OCI-LY3 (cell line): Measurements from ENCODE around the gene HERPUD1.
A peak's percentile ranks its signal among the peaks of the same experiment; 100 is the strongest.
"Not testable (repeated sequence)": the region's sequence is repeated elsewhere in the genome, so short reads cannot be mapped to it uniquely, and the experiment has no call there.

Experiments used
- H2AFZ ChIP-seq: fragments of 200-600, 300-600 bp; shearing (Covaris generic); 2 replicates; pipeline ENCODE4 v1.6.0; 2014; ENCODE audit warnings: antibody characterized with exemption, low read depth, low read length
- H3K27ac ChIP-seq: fragments of 200-600, 300-600 bp; sonication (generic); 2 replicates; pipeline ENCODE4 v1.5.1; 2014; ENCODE audit warnings: mild to moderate bottlenecking, low read length, moderate library complexity, mixed read lengths
- H3K27me3 ChIP-seq: fragments of 200-600, 300-600 bp; sonication (generic); 2 replicates; pipeline ENCODE4 v1.6.1; 2014; ENCODE audit warnings: low read depth, low read length, mixed read lengths
- H3K36me3 ChIP-seq: fragments of 200-600, 300-600 bp; sonication (generic); replicated peaks from 2 replicates; pipeline ENCODE3; 2014; ENCODE audit warnings: low read depth, low read length, mixed read lengths
- H3K4me1 ChIP-seq: fragments of 300-600, 200-600 bp; sonication (generic); 2 replicates; pipeline ENCODE4 v1.6.1; 2014; ENCODE audit warnings: low read length, mixed read lengths
- H3K4me2 ChIP-seq: fragments of 200-600, 300-600 bp; sonication (generic); 2 replicates; pipeline ENCODE4 v1.6.1; 2014; ENCODE audit warnings: low read length, mixed read lengths
- H3K4me3 ChIP-seq: fragments of 300-600, 200-600 bp; sonication (generic); 2 replicates; pipeline ENCODE4 v1.5.1; 2014; ENCODE audit warnings: antibody characterized with exemption, mild to moderate bottlenecking, low read length, moderate library complexity
- H3K79me2 ChIP-seq: fragments of 300-600, 200-600 bp; shearing (Covaris generic); 2 replicates; pipeline ENCODE4 v1.6.1; 2014; ENCODE audit warnings: mild to moderate bottlenecking, low read length, mixed read lengths
- H3K9ac ChIP-seq: fragments of 300-600, 200-600 bp; shearing (Covaris generic); 2 replicates; pipeline ENCODE4 v1.6.0; 2014; ENCODE audit warnings: mild to moderate bottlenecking, low read length, moderate library complexity
- H3K9me3 ChIP-seq: fragments of 200-600, 300-600 bp; shearing (Covaris generic); 2 replicates; pipeline ENCODE4 v1.6.1; 2014; ENCODE audit warnings: low read length, mixed read lengths; ENCODE audit not compliant: insufficient read depth
- H4K20me1 ChIP-seq: fragments of 200-600, 300-600 bp; sonication (generic); 2 replicates; pipeline ENCODE4 v1.6.1; 2016; ENCODE audit warnings: low read length, mixed read lengths; ENCODE audit not compliant: insufficient read depth
- CTCF ChIP-seq: fragments of 200-600, 300-600 bp; sonication (generic); IDR thresholded peaks from 2 replicates; pipeline ENCODE4 v1.5.1; 2014; ENCODE audit warnings: antibody characterized with exemption, low read length, low read depth
- EZH2phosphoT487 ChIP-seq: fragments of 200-600 bp; shearing (Covaris generic); IDR thresholded peaks from 2 replicates; pipeline ENCODE4 v1.6.1; 2018; ENCODE audit warnings: antibody characterized with exemption, mixed run types, low read depth

The HERPUD1 gene

DNA sequence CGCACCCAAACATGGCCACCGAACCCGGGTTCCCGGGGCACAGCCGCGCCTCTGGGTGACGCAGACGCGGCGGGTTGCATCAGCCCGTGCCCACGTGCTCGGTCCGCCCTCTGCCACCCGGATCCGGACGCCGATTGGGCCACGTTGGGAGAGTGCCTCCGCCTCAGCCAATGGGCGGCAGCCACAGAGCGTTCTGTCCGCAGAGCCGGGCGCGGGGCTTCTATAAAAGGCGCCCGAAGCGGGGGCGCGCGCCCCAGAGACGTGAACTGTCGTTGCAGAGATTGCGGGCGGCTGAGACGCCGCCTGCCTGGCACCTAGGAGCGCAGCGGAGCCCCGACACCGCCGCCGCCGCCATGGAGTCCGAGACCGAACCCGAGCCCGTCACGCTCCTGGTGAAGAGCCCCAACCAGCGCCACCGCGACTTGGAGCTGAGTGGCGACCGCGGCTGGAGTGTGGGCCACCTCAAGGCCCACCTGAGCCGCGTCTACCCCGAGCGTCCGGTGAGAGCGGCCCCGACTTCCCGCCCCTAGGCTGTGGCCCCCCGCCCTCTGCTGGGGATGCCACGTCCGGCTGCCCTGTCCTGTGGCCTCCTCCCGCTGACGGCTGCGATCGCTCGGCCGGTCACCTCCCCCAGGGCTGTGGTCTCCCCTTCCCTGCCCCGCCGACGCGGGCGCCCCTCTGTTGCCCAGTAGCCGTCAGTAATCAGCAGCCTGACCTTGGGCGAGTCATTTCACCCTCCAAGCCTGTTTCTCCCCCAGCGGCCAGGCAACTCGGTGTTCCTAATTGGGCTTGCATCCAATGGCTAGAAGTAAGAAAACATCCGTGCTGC is at the start of gene HERPUD1:
Gene HERPUD1 (plus strand): TSS at position 251 of the 829 bp plus-strand sequence. CDS start 103 bp downstream, at position 354.
- peak within 1 kb of the TSS; percentile 97 for H3K4me2 ChIP-seq
- peak within 1 kb of the TSS; percentile 97 for H3K9ac ChIP-seq

DNA sequence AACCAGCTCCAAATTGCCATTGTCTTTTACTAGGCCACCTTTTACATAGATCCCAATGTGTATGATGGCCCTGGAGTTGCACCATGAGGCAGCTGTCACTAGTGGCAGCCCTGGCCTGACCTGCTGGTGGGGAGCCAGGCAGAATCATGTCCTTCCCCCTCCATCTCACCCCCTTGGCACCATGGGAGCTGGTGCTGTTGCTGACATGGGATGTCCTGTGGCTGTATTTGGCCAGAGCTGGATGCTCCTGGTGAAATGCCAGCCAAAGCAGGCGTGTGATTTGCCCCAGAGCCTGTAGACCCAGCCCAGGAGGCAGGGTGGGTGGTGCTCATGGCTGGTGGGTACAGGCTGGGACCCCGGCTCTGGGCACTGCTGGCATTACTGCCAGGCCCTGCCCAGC is 48.4 kb upstream of the HERPUD1 start:
- H3K4me3 ChIP-seq = no peak overlapping the region
- no peaks in the 10 kb centered on the region for H3K79me2 ChIP-seq
- H3K27ac ChIP-seq = no peak overlapping the region
- no peak overlapping the region for H3K9ac ChIP-seq
- no peaks in the 10 kb centered on the region for H3K27me3 ChIP-seq
- H3K4me2 ChIP-seq = no peak overlapping the region
- peaks cover 12% of the 10 kb centered on the region for H3K36me3 ChIP-seq
- H3K9me3 ChIP-seq = no peaks in the 10 kb centered on the region
- peaks cover 8% of the 10 kb centered on the region for H3K4me1 ChIP-seq
- no peaks in the 10 kb centered on the region for H4K20me1 ChIP-seq
- H2AFZ ChIP-seq = no peak overlapping the region
- TF ChIP-seq EZH2phosphoT487 = no peak
- no peak for TF ChIP-seq CTCF

More for the DNA sequence above, at the start of gene HERPUD1:
- 0 out of 2 replicates have a peak within 1 kb of the TSS, but pooled peaks have one; percentile 26 for H2AFZ ChIP-seq
- H3K4me1 ChIP-seq = peaks cover 56% of the 10 kb centered on the region
- no peaks in the 10 kb centered on the region for H3K9me3 ChIP-seq
- TF ChIP-seq CTCF = no peak; the same call in 1 of the 2 replicates
- TF ChIP-seq EZH2phosphoT487 = no peak
- peaks cover 47% of the 10 kb centered on the region for H4K20me1 ChIP-seq
- H3K36me3 ChIP-seq = peaks cover 45% of the 10 kb centered on the region
- H3K79me2 ChIP-seq = peaks cover 52% of the 10 kb centered on the region
- peak within 1 kb of the TSS; percentile 94 for H3K4me3 ChIP-seq
- H3K27me3 ChIP-seq = no peaks in the 10 kb centered on the region
- H3K27ac ChIP-seq = peak within 1 kb of the TSS; percentile 92

DNA sequence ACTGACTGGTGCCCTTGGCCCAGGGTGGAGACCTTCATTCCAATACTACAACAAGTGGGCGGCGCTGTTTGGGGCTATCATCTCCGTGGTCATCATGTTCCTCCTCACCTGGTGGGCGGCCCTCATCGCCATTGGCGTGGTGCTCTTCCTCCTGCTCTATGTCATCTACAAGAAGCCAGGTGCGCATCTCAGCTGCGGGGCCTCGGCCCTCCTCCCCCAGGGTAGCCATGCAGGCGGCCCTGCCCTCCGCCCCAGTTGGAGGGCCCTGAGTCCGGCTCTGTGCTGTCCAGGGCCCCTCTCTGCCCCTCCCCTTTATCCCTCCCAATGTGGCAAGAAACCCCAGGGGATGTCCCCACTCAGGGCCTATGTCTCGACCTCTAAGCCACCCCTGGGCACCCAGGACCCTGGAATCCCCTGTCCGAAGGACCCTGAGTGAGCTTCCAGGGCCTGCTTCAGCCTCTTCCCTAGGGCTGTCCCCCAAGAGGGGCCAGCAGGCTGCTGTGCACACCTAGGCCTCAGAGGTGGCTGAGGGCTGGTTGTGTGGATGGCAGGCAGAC is 47.8 kb upstream of the HERPUD1 start:
- no peak overlapping the region for H3K4me2 ChIP-seq
- H4K20me1 ChIP-seq = no peaks in the 10 kb centered on the region
- no peaks in the 10 kb centered on the region for H3K79me2 ChIP-seq
- no peaks in the 10 kb centered on the region for H3K27me3 ChIP-seq
- TF ChIP-seq EZH2phosphoT487 (no peak), CTCF (no peak)
- no peak overlapping the region for H2AFZ ChIP-seq
- no peaks in the 10 kb centered on the region for H3K9me3 ChIP-seq
- H3K36me3 ChIP-seq = peaks cover 12% of the 10 kb centered on the region
- H3K4me3 ChIP-seq = no peak overlapping the region
- no peak overlapping the region for H3K27ac ChIP-seq
- peaks cover 13% of the 10 kb centered on the region for H3K4me1 ChIP-seq
- no peak overlapping the region for H3K9ac ChIP-seq

GRCh38 chr16:56884929-56885328 is 47.0 kb upstream of the HERPUD1 start:
- not testable (repeated sequence) for H3K4me2 ChIP-seq, H3K27ac ChIP-seq, H3K9ac ChIP-seq, H3K9me3 ChIP-seq, H2AFZ ChIP-seq, H4K20me1 ChIP-seq, H3K4me3 ChIP-seq, H3K27me3 ChIP-seq, H3K79me2 ChIP-seq
- H3K4me1 ChIP-seq = peaks cover 15% of the 10 kb centered on the region
- H3K36me3 ChIP-seq = peaks cover 15% of the 10 kb centered on the region
